ENCODE measurements around the gene L3MBTL4. TPM values are rescaled to one million over a fixed set of nuclear protein-coding genes. Genes with fewer than 3 reads are reported as not detected.

L3MBTL4 gene
- total and polyA plus RNA-seq, 4 donors = 2.3 to 15.0 (median 5.0) TPM

- no peak for TF ChIP-seq CTCF (IDR thresholded peaks at IDR 0.05; ENCODE audit: low read depth, low read length, missing input control)
- TF ChIP-seq REST (IDR thresholded peaks at IDR 0.05) = no peak
- TF ChIP-seq GABPA (IDR thresholded peaks at IDR 0.05 in 1 of 2, conservative IDR thresholded peaks at IDR 0.05 in 1 of 2) = no peak
- no peak for TF ChIP-seq TAF1 (conservative IDR thresholded peaks at IDR 0.05)
- no peak for TF ChIP-seq RXRA (IDR thresholded peaks at IDR 0.05)
- TF ChIP-seq FOXA1 (IDR thresholded peaks at IDR 0.05) = no peak
- no peak for TF ChIP-seq HNF4G (IDR thresholded peaks at IDR 0.05)
- TF ChIP-seq EGR1 (IDR thresholded peaks at IDR 0.05; ENCODE audit: low read depth in 2 of 2) = no peak
- TF ChIP-seq ATF3 (IDR thresholded peaks at IDR 0.05) = no peak
- TF ChIP-seq RAD21 (IDR thresholded peaks at IDR 0.05) = no peak
- no peak for TF ChIP-seq SP1 (IDR thresholded peaks at IDR 0.05)
- no peak for DNase-seq (ENCODE audit: low spot score)
- no peak overlapping the region for H3K4me3 ChIP-seq (ENCODE audit: low read depth in 1 of 3, low read length in 3 of 3)
- H3K4me1 ChIP-seq (ENCODE audit: control insufficient read depth in 4 of 4, insufficient read depth in 4 of 4, low read length in 3 of 4) = no peaks in the 10 kb centered on the region
- 84% methylated on average over 10 of the region's 10 CpGs for WGBS
- no peaks in the 10 kb centered on the region for H3K9me3 ChIP-seq (ENCODE audit: control insufficient read depth in 4 of 4, low read length in 3 of 4)
- H3K27me3 ChIP-seq (ENCODE audit: control insufficient read depth in 4 of 4, insufficient read depth in 4 of 4, low read length in 3 of 4) = no peaks in the 10 kb centered on the region
- no peak overlapping the region for H3K27ac ChIP-seq (ENCODE audit: low read depth in 1 of 2, low read length in 2 of 2)
- no peak overlapping the region for H3K9ac ChIP-seq (ENCODE audit: low read depth in 1 of 2, low read length in 2 of 2)
- H3K36me3 ChIP-seq (ENCODE audit: control insufficient read depth in 4 of 4, insufficient read depth in 3 of 4, low read depth in 1 of 4, low read length in 3 of 4) = peaks cover 0 to 2% (median 0%) of the 10 kb centered on the region in 4 donors
Measured at GRCh38 chr18:5975111-5976002, 439.4 kb downstream of the L3MBTL4 start.

GRCh38 chr18:5974696-5975095, 440.0 kb downstream of the L3MBTL4 start:
- Histone ChIP-seq H3K9me3 (ENCODE audit: control insufficient read depth in 4 of 4, low read length in 3 of 4) (no peaks in the 10 kb centered on the region), H3K36me3 (ENCODE audit: control insufficient read depth in 4 of 4, insufficient read depth in 3 of 4, low read depth in 1 of 4, low read length in 3 of 4) (peaks cover 0 to 2% (median 0%) of the 10 kb centered on the region in 4 donors), H3K27ac (ENCODE audit: low read depth in 1 of 2, low read length in 2 of 2) (no peak overlapping the region), H3K9ac (ENCODE audit: low read depth in 1 of 2, low read length in 2 of 2) (no peak overlapping the region), H3K4me3 (ENCODE audit: low read depth in 1 of 3, low read length in 3 of 3) (no peak overlapping the region), H3K4me1 (ENCODE audit: control insufficient read depth in 4 of 4, insufficient read depth in 4 of 4, low read length in 3 of 4) (no peaks in the 10 kb centered on the region), H3K27me3 (ENCODE audit: control insufficient read depth in 4 of 4, insufficient read depth in 4 of 4, low read length in 3 of 4) (no peaks in the 10 kb centered on the region)
- WGBS = 93% methylated on average over 2 of the region's 2 CpGs
- no peak for TF ChIP-seq TAF1 (conservative IDR thresholded peaks at IDR 0.05)
- no peak for TF ChIP-seq EGR1 (IDR thresholded peaks at IDR 0.05; ENCODE audit: low read depth in 2 of 2)
- no peak for DNase-seq (ENCODE audit: low spot score)

All from liver (tissue), 9 donors.